Ascending aorta (tissue), 2 donors: ENCODE measurements around the gene C8G. TPM values are rescaled to one million over a fixed set of nuclear protein-coding genes. Genes with fewer than 3 reads are reported as not detected.

Experiments
- DNase-seq, 2 donors: peaks; one replicate each; pipeline ENCODE4 v3.0.0-alpha.2; 2019; ENCODE audit warnings: low spot score in 2 of 2
- H3K27ac ChIP-seq, 2 donors: fragments of 200-600 bp; sonication (generic); one replicate each; pipeline ENCODE4 v1.5.1; 2016 to 2017; ENCODE audit warnings: mild to moderate bottlenecking in 1 of 2
- H3K27me3 ChIP-seq: fragments of 200-600 bp; sonication (generic); one replicate; pipeline ENCODE4 v1.5.1; 2017
- H3K36me3 ChIP-seq, 2 donors: fragments of 200-600 bp; sonication (generic); one replicate each; pipeline ENCODE4 v1.5.1; 2016
- H3K4me1 ChIP-seq, 2 donors: fragments of 200-600 bp; sonication (generic); one replicate each; pipeline ENCODE4 v1.5.1; 2016 to 2017; ENCODE audit warnings: mild to moderate bottlenecking in 1 of 2
- H3K4me3 ChIP-seq, 2 donors: fragments of 200-600 bp; sonication (generic); one replicate each; pipeline ENCODE4 v1.5.1; 2016 to 2017; ENCODE audit warnings: mild to moderate bottlenecking in 1 of 2
- H3K9me3 ChIP-seq, 2 donors: fragments of 200-600 bp; sonication (generic); one replicate each; pipeline ENCODE4 v1.5.1; 2016
- CTCF ChIP-seq, 3 experiments: fragments of 200-600 bp in 2 of 3; fragments of 450-650 bp in 1 of 3; sonication (generic) in 2 of 3; IDR thresholded peaks; one replicate each; pipeline ENCODE4 v1.5.1; 2016 to 2019; ENCODE audit warnings: antibody characterized with exemption in 3 of 3, mild to moderate bottlenecking in 1 of 3, moderate library complexity in 1 of 3
- intact Hi-C: fragments of 100-400 bp; cut with DNase I; formaldehyde crosslinking; loops from one replicate; pipeline ENCODE4 v1.15.1; 2023
- total RNA-seq: library from RNA; depleted of rRNA; stranded (reverse); fragments of >200 nt; gene quantifications from one replicate; pipeline ENCODE4 v1.1.0, GENCODE V29; 2016

C8G gene
- total RNA-seq, 1 donor from 2014 or later = 8.6 TPM

- peaks cover 1 to 8% of the 10 kb centered on the region in 2 donors for H3K4me1 ChIP-seq
- peaks cover 23 to 35% of the 10 kb centered on the region in 2 donors for H3K36me3 ChIP-seq
- DNase-seq = no peak
- no peak overlapping the region for H3K4me3 ChIP-seq
- TF ChIP-seq CTCF (IDR thresholded peaks at IDR 0.05) = no peak
- no peak overlapping the region for H3K27ac ChIP-seq
- no peaks in the 10 kb centered on the region for H3K27me3 ChIP-seq
- H3K9me3 ChIP-seq = no peaks in the 10 kb centered on the region
- intact Hi-C loops = no loop called here
These were observed 37.8 kb upstream of the C8G start for GRCh38 chr9:136907011-136907914.

- no peaks in the 10 kb centered on the region for H3K27me3 ChIP-seq
- no peak overlapping the region for H3K27ac ChIP-seq
These were observed 34.7 kb upstream of the C8G start for GRCh38 chr9:136910197-136910900.

GRCh38 chr9:136910901-136911245, 34.2 kb upstream of the C8G start:
- Histone ChIP-seq H3K4me3 (no peak overlapping the region), H3K4me1 (no peaks in the 10 kb centered on the region), H3K9me3 (no peaks in the 10 kb centered on the region), H3K36me3 (peaks cover 28 to 60% of the 10 kb centered on the region in 2 donors), H3K27me3 (no peaks in the 10 kb centered on the region), H3K27ac (no peak overlapping the region)
- no peak for DNase-seq
- intact Hi-C loops = no loop called here
- TF ChIP-seq CTCF (IDR thresholded peaks at IDR 0.05) = no peak

More at GRCh38 chr9:136910197-136910900, 34.7 kb upstream of the C8G start:
- Histone ChIP-seq H3K4me3 (no peak overlapping the region), H3K4me1 (no peaks in the 10 kb centered on the region), H3K9me3 (no peaks in the 10 kb centered on the region), H3K36me3 (peaks cover 27 to 55% of the 10 kb centered on the region in 2 donors)
- DNase-seq = no peak
- intact Hi-C loops = no loop called here
- no peak for TF ChIP-seq CTCF (IDR thresholded peaks at IDR 0.05)

- Histone ChIP-seq H3K36me3 (peaks cover 26 to 67% of the 10 kb centered on the region in 2 donors), H3K27me3 (no peaks in the 10 kb centered on the region), H3K27ac (no peak overlapping the region), H3K4me3 (no peak overlapping the region), H3K9me3 (no peaks in the 10 kb centered on the region), H3K4me1 (no peaks in the 10 kb centered on the region)
- no peak for DNase-seq
- no peak for TF ChIP-seq CTCF (IDR thresholded peaks at IDR 0.05)
- intact Hi-C loops = no loop called here
These were observed 31.2 kb upstream of the C8G start for GRCh38 chr9:136913701-136914438.

- no peaks in the 10 kb centered on the region for H3K9me3 ChIP-seq
- no peaks in the 10 kb centered on the region for H3K27me3 ChIP-seq
- DNase-seq = no peak
- intact Hi-C loops = no loop called here
- no peak overlapping the region for H3K4me3 ChIP-seq
- TF ChIP-seq CTCF (IDR thresholded peaks at IDR 0.05) = no peak
- peaks cover 24 to 61% of the 10 kb centered on the region in 2 donors for H3K36me3 ChIP-seq
- no peak overlapping the region for H3K27ac ChIP-seq
- H3K4me1 ChIP-seq = no peaks in the 10 kb centered on the region
These were observed 29.3 kb upstream of the C8G start for GRCh38 chr9:136915632-136916329.
